ENCODE measurements around the gene CXCL8.
"Not testable (repeated sequence)": the region's sequence is repeated elsewhere in the genome, so short reads cannot be mapped to it uniquely, and the experiment has no call there.

The CXCL8 gene

GRCh38 chr4:73740353-73740778, at the start of gene CXCL8:
TSS of gene CXCL8 (plus strand) at chr4:73740569. CDS start at chr4:73740659, 90 bp downstream.
- peak; percentile 95 to 100 (median 100) for DNase-seq

DNA sequence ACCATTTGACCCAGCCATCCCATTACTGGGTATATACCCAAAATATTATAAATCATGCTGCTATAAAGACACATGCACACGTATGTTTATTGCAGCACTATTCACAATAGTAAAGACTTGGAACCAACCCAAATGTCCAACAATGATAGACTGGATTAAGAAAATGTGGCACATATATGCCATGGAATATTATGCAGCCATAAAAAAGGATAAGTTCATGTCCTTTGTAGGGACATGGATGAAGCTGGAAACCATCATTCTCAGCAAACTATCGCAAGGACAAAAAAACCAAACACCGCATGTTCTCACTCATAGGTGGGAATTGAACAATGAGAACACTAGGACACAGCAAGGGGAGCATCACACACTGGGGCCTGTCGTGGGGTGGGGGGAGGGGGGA, 49.2 kb upstream of the CXCL8 start:
- not testable (repeated sequence) for DNase-seq

DNA sequence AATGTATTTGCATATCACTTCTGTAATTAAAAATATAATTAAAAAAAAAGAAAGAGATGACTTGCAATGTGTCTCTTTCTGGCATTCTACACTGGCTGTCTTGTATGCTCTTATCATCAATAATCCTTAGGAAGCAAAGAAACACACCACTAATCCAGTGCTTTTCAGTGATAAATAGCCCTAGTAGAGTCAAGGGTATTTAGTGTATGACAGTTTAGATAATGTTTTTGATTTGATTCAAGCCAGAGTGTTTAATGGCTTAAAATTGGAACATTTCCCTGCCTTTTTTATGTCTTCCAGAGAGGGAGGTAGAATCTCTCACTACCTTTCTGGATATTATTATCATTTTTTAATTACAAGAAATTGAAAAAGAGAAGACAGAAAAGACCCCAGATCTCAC, 48.6 kb upstream of the CXCL8 start:
- no peak for DNase-seq

DNA sequence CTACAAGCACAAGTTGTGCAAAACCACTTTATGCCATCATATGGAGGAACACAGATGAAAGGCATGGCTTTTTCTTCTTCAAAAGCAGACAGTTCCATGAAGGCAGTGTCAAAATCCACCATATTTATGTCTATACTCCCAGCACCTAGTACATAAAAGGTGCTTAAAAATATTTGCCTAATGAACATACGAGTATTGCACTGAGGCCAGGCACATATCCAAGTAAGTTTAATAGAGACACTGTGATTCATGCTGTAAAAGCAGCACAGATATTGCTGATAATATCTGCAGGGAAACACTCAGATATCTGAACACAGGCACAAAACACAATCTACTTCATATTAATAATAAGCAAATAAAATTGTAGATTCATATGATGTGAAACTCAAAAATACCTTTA, 48.1 kb upstream of the CXCL8 start:
- DNase-seq, result no peak

GRCh38 chr4:73692701-73693100, 47.7 kb upstream of the CXCL8 start:
- DNase-seq, result no peak

- no peak for DNase-seq
These were observed 46.6 kb upstream of the CXCL8 start for GRCh38 chr4:73693811-73694210.

GRCh38 chr4:73698217-73698616, 42.2 kb upstream of the CXCL8 start:
- DNase-seq, result no peak

GRCh38 chr4:73701116-73701515, 39.3 kb upstream of the CXCL8 start:
- DNase-seq, result no peak

GRCh38 chr4:73702796-73703287, 37.5 kb upstream of the CXCL8 start:
- no peak for DNase-seq

DNA sequence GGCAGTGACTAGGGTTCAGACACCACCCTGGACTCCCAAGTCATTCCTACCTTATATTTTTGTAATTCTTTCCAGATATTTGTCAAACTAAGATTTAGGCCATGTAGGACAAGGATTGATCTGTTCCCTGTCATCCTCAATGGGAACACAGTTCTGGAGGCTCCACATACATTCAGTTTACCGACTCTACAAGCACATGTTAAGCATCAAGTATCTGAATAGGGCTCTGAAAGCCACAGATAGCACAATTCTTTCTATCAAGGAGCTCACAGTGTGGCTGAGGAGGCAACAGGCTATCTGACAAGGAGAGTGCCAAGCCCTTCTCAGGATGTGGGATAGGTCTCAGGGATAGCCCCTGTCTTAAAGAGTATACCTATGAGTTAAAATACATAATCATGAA, 37.0 kb upstream of the CXCL8 start:
- no peak for DNase-seq

GRCh38 chr4:73704314-73705055, 35.9 kb upstream of the CXCL8 start:
- peak; percentile 92 to 100 (median 100) for DNase-seq

GRCh38 chr4:73705056-73705432, 35.3 kb upstream of the CXCL8 start:
- DNase-seq, result no peak

DNA sequence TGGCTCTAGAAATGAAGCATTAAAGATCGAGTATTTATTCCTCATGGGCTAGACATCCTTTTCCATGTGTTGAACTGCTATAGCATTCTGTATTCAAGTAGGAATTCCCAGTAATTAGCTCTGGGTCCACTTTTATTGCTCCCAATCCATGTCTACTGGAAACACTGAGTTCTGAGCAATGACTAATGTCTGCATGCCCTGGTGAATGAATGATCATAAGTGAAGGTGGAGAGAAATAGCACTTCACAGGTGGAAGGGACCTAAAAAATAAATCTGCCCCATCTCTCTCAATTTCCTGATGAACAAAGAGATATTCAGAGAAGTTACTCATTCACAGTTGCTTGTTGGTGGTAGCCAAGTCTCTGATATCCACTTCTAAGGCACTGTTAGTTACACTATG, 34.6 kb upstream of the CXCL8 start:
- no peak for DNase-seq

GRCh38 chr4:73706811-73707210, 33.6 kb upstream of the CXCL8 start:
- DNase-seq, result no peak

DNA sequence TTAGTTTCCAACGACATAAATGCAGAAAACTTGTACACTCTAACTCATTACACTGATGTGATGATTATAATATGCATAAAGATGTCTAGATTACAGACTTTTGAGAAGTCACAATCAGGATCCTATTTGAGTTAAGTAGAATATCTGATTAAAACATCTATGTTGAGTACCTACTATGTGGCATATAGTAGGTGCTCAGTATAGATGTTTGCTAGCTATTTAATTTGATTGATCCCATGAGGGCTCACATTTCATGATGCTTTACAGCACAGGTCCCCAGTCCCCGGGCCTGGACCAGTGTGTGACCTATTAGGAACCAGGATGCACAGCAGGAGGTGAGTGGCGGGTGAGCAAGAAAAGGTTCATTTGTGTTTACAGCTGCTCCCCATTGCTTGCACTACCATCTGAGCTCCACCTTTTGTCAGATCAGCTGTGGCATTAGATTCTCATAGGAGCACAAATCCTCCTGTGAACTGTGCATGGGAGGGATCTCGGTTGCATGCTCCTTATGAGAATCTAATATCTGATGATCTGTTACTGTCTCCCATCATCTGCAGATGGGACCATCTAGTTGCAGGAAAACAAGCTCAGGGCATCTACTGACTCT, 33.0 kb upstream of the CXCL8 start:
- no peak for DNase-seq

- peak; percentile 60 to 75 (median 75) for DNase-seq
These were observed 32.3 kb upstream of the CXCL8 start for GRCh38 chr4:73707918-73708577.

GRCh38 chr4:73709451-73710033, 30.8 kb upstream of the CXCL8 start:
- DNase-seq, result peak; percentile 63 to 77 (median 74)

DNA sequence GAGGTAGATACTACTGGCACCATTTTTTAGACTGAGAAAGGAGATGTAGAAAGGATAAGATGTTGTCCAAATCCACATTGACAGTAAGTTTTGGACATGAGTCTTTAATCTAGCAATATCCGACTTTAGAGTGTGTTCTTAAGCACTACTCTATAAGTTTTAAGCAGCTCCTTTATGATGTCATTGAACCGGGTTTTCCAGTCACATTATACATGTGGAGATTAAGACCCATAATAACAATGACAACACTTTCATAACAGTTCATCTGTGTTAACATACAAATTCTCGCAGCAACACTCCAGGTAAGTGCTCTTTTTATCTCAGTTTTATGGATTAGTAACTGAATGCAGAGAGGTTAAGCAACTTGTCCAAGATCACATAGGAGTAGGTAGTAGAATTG, 30.3 kb upstream of the CXCL8 start:
- DNase-seq, result no peak

DNA sequence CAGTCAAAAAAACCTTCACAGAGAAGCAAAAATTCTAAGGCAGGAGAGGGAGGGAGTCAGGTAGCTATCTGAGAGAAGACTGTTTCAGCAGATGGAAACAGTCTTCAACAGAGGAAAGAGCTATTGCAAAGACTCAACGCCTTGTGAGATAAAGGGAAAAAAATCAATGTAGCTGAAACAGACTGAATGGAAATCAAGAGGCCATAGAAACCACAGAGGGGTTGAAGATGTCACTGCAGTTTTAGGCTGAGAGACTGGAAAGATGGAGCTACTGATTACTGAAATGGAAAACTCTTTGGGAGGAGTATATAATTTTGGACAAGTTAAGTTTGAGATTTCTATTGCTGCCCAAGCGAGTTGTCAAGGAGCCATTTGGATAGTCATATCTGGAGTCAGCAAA, 28.4 kb upstream of the CXCL8 start:
- no peak for DNase-seq

DNA sequence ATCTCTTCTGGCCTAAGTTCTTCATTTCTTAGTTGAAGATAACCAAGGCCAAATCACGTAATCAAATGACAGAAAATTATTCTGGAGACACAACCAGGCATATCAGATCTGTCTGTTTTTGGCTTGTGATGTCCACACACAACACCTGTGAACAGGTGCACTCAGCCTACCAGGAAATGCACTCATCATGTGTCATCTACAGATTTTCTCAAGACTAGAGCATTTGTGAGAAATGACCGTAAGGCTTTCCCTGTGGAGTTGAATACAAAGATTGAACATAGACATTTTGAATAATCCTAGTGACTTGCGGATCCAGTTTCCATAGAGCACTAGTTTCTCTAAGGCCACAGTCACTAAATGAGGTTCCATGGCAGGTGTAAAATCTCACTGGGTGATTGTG, 26.7 kb upstream of the CXCL8 start:
- DNase-seq, result no peak

GRCh38 chr4:73714647-73715046, 25.7 kb upstream of the CXCL8 start:
- DNase-seq, result no peak

DNA sequence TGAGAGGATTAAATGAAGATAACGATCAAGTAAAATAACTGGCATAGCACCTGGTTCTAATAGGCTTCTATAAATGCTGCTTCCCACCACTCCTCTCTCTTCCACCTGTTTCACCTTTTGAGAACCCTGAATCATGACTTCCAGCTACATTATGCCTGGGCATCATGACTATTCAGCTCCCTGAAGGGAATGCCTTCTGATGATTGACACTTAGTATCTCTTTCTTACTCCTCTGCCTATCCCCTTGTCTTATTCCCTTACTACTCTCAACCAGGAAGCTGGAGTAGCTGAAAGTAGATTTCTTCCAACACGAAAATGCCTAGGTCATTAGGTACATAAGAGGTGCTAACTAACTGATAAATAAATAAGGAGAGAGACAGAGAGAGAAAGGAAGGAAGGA, 24.7 kb upstream of the CXCL8 start:
- no peak for DNase-seq
